ENCODE measurements around the gene CABS1.

CABS1 gene

DNA sequence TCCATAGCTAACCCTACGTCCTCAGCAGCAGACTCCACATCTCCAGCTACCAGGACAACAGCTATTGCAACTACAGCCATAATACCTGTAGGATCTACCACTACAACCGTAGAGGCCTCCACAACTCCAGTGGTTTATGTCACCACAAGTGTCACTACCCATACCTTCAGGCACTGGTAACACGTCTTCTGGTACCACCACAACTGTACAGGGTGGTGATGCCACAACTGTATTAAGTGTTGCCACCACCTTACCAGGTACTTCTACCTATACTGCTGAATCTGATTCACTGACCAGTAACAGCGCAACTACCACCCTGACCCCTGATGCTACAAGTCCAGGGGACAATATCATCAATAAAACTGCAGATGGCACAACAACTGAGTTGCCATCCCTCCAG lies 34.6 kb upstream of the CABS1 start:
- DNase-seq (ENCODE audit: low read depth, low spot score), result no peak
- H3K4me3 ChIP-seq (ENCODE audit: low read depth, low read length), result no peak overlapping the region
- TF ChIP-seq, protein P1, sequence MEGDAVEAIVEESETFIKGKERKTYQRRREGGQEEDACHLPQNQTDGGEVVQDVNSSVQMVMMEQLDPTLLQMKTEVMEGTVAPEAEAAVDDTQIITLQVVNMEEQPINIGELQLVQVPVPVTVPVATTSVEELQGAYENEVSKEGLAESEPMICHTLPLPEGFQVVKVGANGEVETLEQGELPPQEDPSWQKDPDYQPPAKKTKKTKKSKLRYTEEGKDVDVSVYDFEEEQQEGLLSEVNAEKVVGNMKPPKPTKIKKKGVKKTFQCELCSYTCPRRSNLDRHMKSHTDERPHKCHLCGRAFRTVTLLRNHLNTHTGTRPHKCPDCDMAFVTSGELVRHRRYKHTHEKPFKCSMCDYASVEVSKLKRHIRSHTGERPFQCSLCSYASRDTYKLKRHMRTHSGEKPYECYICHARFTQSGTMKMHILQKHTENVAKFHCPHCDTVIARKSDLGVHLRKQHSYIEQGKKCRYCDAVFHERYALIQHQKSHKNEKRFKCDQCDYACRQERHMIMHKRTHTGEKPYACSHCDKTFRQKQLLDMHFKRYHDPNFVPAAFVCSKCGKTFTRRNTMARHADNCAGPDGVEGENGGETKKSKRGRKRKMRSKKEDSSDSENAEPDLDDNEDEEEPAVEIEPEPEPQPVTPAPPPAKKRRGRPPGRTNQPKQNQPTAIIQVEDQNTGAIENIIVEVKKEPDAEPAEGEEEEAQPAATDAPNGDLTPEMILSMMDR (IDR thresholded peaks at IDR 0.05; ENCODE audit: insufficient read depth, low read length, missing control alignments), result no peak
- CTCF ChIA-PET, result no interaction called here
- POLR2A ChIA-PET, result no interaction called here

DNA sequence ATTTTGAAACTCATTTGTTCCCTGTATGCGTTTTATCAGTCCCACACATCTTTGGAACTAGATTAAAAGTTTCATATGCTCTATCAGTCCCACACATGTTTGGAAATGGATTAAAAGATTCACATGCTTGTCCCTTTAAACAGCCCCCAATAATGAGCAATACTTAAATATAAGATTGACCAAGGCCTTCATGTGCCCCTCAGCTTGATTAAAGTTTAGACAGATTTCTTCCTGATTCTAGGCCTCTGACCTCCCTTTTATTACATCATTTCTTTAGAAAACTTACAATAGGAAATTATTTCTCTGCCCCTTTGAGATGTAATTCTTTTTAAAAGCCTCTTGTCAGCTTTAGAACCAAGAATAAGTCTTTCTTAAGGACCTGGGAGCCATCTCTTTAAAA lies 31.7 kb upstream of the CABS1 start:
- POLR2A ChIA-PET, result no interaction called here
- DNase-seq (ENCODE audit: low read depth, low spot score), result no peak
- TF ChIP-seq, protein P1 (IDR thresholded peaks at IDR 0.05; ENCODE audit: insufficient read depth, low read length, missing control alignments), result no peak
- CTCF ChIA-PET, result no interaction called here
- no peak overlapping the region for H3K4me3 ChIP-seq (ENCODE audit: low read depth, low read length)

DNA sequence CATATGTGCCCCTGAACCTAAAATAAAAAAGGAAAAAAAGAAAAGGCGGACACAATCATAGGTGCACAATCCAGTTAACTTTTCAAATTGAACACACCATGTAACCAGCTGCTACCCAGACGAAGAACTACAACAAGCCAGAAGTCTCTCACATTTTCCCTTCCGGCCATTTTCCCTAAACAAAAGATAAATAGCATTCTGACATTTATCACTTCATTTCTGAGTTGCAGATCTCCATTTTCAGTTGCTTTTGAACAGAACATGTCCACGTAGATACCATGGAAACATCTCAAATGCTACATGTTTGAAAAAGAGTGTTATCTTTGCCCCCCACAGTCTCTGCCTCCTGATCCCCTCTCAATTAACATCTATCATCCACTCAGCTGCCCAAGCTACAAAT lies 29.2 kb upstream of the CABS1 start:
- CTCF ChIA-PET, result no interaction called here

DNA sequence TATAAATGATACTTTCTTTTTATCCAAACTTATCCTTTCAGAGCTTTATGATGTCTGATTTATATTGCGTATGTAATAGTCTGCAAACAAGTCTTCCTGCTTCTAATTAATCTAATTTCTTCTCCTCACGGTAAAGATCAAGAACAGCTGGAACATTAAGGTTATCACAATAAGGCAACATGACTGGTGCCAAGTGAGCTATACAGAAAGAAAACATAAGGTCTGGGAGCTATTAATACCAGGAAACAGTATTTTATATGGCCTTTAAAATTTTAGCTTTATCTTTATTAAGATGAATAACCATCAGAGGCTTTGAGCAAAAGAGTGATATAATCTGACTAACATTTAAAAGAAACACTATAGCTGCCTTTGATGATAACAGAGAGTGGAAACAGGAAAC lies 28.7 kb upstream of the CABS1 start:
- ChIA-PET POLR2A (no interaction called here), CTCF (no interaction called here)
- TF ChIP-seq, protein P1 (IDR thresholded peaks at IDR 0.05; ENCODE audit: insufficient read depth, low read length, missing control alignments), result no peak
- no peak for DNase-seq (ENCODE audit: low read depth, low spot score)
- no peak overlapping the region for H3K4me3 ChIP-seq (ENCODE audit: low read depth, low read length)

More for the DNA sequence above, 29.2 kb upstream of the CABS1 start:
- no peak for DNase-seq (ENCODE audit: low read depth, low spot score)
- POLR2A ChIA-PET, result no interaction called here
- TF ChIP-seq, protein P1 (IDR thresholded peaks at IDR 0.05; ENCODE audit: insufficient read depth, low read length, missing control alignments), result no peak
- H3K4me3 ChIP-seq (ENCODE audit: low read depth, low read length), result no peak overlapping the region

DNA sequence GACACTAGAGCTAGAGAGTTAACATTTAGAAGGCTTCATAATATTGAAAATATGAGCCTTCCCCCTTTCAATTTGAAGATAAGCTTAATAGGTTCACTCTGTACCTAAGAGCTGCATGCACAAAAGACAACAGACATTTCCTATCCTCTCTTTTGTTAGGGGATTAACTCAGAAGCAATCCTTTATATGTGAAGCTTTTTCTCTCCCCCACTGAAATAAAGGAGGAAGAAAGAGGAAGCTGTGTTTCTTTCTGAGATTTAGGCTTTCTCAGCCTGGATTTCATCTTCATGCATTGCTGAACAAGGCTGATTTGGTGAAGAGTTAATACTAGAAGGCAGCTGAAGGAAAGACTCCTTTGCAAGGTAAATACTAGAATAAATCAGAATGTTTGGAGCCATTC lies 21.0 kb upstream of the CABS1 start:
- TF ChIP-seq, protein P1 (IDR thresholded peaks at IDR 0.05; ENCODE audit: insufficient read depth, low read length, missing control alignments), result no peak
- DNase-seq (ENCODE audit: low read depth, low spot score), result no peak
- H3K4me3 ChIP-seq (ENCODE audit: low read depth, low read length), result no peak overlapping the region
- POLR2A ChIA-PET, result no interaction called here
- CTCF ChIA-PET, result no interaction called here

DNA sequence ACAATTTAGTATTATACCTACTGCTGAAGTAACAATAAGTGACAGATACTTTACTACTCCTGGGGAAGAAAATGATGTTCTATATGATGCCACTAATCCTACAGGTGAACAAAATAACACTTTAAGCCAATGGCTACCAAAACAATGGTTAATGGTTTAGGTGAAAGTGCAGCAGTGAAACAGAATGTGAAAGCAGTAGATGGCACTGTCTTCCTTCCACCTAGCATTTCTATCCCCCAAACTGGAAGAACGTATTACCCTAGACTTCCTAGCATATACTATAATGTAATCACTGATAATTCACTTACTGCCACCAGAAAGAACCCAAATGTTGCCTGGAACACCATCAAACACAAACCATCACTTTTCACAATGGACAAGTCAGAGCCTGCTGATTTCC lies 18.9 kb upstream of the CABS1 start:
- POLR2A ChIA-PET, result no interaction called here
- TF ChIP-seq, protein P1 (IDR thresholded peaks at IDR 0.05; ENCODE audit: insufficient read depth, low read length, missing control alignments), result no peak
- CTCF ChIA-PET, result no interaction called here
- no peak overlapping the region for H3K4me3 ChIP-seq (ENCODE audit: low read depth, low read length)
- DNase-seq (ENCODE audit: low read depth, low spot score), result no peak

All from AG04449 (cell line).